GM13977 (cell line): ENCODE results near the gene TBC1D22A.
"Not testable (repeated sequence)": the region's sequence is repeated elsewhere in the genome, so short reads cannot be mapped to it uniquely, and the experiment has no call there.

Source experiments
- DNase-seq: peaks from one replicate; pipeline ENCODE4 v3.0.0; 2012; ENCODE audit warnings: low spot score
- in situ Hi-C: fragments of 300-500 bp; cut with MboI; formaldehyde crosslinking; loops from one replicate; pipeline ENCODE4 v1.12.0; 2022; ENCODE audit warnings: low sequenced_read_pairs, low pct_unique_long_range_greater_than_20kb, mixed read lengths, inconsistent platforms; ENCODE audit not compliant: unreplicated experiment
- TF ChIP-seq, protein P1 (sequence below): IDR thresholded peaks from 2 replicates; pipeline ENCODE4 v1.5.1; 2012; ENCODE audit warnings: mild to moderate bottlenecking, control low read depth; ENCODE audit not compliant: insufficient read depth; ENCODE audit errors: extremely low read depth, missing control alignments

Gene TBC1D22A

DNA sequence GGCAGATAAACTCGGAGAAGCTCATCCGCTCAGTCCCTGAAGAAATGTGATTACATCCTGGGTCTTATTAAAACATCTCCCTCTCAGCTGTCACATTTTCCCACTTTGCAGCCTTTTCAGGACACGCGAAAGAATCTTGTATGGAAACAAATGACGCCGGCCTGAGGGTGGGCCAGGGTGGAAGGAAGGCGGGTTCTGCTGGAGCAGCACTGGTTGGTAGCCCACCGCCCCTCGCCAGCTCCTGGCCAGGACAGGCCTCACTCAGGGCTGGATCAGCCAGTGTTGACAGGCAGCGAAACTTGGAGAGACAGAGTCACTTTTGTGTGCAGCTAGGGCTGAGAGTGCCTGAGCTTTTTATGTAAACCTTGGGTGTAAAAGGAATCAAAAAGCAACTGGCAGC, 371.8 kb downstream of the TBC1D22A start:
- no peak for DNase-seq
- in situ Hi-C loops: no loop called here

DNA sequence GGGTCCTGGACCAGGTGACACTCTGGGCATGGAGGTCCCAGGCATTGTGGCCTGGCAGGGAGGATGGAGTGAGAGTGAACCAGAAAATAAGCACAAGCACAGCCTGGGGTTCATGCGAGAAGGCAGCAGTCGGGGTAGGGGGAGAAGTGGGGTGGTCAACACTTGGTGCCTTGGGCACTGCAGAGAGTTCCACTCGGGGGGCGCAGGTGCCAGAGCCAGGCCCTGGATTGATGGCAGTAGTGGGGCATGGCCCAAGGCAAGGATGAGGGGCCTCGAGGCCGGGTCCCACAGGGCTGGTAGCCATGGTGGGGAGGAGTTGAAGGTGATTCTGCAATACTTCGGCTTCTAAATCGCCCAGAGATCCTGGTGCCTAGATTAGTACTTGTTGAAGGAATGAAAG, 372.9 kb downstream of the TBC1D22A start:
- TF ChIP-seq, protein P1, sequence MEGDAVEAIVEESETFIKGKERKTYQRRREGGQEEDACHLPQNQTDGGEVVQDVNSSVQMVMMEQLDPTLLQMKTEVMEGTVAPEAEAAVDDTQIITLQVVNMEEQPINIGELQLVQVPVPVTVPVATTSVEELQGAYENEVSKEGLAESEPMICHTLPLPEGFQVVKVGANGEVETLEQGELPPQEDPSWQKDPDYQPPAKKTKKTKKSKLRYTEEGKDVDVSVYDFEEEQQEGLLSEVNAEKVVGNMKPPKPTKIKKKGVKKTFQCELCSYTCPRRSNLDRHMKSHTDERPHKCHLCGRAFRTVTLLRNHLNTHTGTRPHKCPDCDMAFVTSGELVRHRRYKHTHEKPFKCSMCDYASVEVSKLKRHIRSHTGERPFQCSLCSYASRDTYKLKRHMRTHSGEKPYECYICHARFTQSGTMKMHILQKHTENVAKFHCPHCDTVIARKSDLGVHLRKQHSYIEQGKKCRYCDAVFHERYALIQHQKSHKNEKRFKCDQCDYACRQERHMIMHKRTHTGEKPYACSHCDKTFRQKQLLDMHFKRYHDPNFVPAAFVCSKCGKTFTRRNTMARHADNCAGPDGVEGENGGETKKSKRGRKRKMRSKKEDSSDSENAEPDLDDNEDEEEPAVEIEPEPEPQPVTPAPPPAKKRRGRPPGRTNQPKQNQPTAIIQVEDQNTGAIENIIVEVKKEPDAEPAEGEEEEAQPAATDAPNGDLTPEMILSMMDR: no peak
- DNase-seq: no peak
- in situ Hi-C loops: no loop called here

More for the DNA sequence above, 371.8 kb downstream of the TBC1D22A start:
- TF ChIP-seq, protein P1: no peak

DNA sequence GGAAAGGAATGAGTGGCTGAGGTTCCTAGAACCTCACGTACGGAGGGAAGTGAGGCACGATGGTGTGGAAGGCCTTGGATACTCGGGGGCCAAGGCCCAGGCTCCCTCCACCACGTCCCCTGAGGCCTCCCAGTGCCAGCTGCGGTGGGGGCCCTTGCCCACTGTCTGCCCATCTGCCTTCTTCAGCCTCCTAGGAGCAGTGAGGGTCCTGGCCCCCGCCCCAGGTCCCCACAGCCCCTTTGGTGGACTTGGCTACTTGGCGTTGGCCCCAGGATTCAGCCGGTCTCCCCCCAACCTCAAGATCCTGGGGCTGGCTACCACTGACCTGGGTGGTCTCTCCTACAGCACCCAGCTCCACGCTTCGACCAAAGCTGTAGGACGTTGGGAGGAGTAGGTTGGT, 373.6 kb downstream of the TBC1D22A start:
- TF ChIP-seq, protein P1: no peak
- in situ Hi-C loops: no loop called here
- no peak for DNase-seq

DNA sequence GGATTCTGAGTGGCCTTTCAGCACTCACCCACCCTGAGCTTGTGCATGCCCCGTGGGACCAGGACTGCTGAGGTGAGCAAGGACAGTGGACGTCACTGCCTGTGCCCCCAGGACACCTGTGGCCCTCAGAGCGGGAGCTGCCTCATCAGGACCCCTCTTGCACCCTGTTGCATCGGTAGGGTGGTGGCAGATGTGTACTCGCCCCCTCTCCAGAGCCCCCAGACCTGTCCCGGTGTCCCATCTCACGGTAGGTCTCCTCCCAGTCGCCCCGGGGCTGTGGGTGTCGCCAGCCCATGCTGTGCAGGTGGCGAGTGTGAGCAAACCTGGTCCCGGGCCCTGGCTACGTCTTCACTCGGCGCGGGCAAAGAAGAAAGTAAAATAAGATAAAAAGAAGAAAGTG, 374.2 kb downstream of the TBC1D22A start:
- TF ChIP-seq, protein P1: no peak
- in situ Hi-C loops: no loop called here
- no peak for DNase-seq

DNA sequence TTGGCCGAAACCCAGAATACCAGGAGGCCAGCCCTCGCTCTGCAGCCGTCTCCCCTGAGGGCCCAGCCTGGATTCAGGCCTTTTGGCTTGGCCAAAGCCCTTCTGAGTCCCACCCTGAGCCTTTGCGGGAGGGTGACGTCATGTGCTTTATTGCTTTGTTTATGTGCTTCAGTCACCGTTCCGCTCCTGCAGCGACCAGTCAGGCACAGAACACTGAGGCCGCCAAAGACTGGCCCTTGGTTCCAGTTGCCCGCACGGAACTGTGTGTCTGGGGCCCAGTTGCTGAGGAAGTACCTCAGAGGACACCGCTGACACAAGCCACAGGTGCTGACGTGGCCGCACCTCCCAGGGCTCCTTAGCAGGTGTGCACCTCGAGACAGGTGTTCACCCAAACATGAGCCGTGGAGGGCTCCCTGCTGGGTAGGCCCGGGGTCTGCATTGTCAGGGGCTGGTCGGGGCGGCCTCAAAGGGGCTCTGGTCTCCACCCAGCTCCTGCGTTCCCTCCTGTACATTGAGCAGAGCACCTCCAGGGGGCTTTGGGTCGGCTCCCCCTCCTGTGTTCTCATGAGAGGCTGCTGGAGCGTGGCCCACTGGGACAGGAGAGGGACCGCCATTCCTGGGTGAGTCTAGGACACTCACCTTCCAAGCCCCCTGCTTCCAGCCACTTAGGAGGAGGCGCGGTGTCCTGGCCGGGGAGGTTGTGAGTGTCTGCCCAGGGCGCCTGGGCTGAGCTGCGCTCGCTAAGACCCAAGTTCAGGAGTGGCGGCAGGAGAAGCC, 376.8 kb downstream of the TBC1D22A start:
- TF ChIP-seq, protein P1: no peak
- in situ Hi-C loops: no loop called here
- no peak for DNase-seq

DNA sequence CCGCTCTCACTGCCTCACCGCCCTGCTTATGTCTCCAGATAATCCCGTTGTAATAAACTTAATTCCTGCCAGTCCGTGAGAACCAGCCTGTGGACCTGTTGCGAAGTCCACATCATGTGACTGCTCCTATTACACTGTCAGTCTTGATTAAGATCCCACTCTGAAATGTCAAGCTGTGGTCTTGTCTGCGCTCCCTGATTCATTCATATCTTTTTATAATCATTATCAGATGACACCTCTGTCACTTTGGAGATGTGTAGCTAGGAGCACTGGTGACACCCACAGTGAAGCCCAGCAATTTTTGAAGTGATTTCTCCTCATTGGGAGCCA, 377.3 kb downstream of the TBC1D22A start:
- no peak for DNase-seq
- in situ Hi-C loops: no loop called here
- TF ChIP-seq, protein P1: no peak

DNA sequence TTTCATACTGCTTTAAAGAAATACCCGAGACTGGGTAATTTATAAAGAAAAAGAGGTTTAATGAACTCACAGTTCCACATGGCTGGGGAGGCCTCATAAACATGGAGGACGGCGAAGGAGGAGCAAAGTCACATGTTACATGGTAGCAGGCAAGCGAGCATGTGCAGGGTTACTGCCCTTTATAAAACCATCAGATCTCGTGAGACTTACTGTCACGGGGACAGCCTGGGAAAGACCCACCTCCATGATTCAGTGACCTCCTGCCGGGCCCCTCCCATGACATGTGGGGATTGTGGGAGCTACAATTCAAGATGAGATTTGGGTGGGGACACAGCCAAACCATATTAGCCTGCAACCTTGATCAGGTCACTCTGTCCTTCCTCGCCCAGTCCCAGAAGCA, 378.5 kb downstream of the TBC1D22A start:
- in situ Hi-C loops, DNase-seq: not testable (repeated sequence)
